GM18861 (cell line): ENCODE data around the gene ZNF460.

ENCODE experiments used
- ATAC-seq: cut with Tn5 transposase; IDR thresholded peaks from one replicate; pipeline ENCODE4 v1.9.1; 2021; ENCODE audit not compliant: unreplicated experiment

The ZNF460 gene

GRCh38 chr19:57338877-57339276, 58.6 kb downstream of the ZNF460 start:
- no peak for ATAC-seq

GRCh38 chr19:57342582-57342981, 62.3 kb downstream of the ZNF460 start:
- no peak for ATAC-seq
